ENCODE data around the gene GPR132.
"Not testable (repeated sequence)": the region's sequence is repeated elsewhere in the genome, so short reads cannot be mapped to it uniquely, and the experiment has no call there.

The GPR132 gene

GRCh38 chr14:105067140-105067968 lies 2.1 kb upstream of the GPR132 start:
- Histone ChIP-seq H3K4me3 (ENCODE audit: low read length in 2 of 2) (no peak overlapping the region), H3K9ac (ENCODE audit: low read length in 2 of 2) (no peak overlapping the region), H3K27me3 (ENCODE audit: control insufficient read depth in 1 of 2, insufficient read depth in 2 of 2, low read length in 2 of 2) (peaks cover 9 to 12% of the 10 kb centered on the region in 2 donors), H3K27ac (ENCODE audit: low read length) (no peak overlapping the region), H3K9me3 (ENCODE audit: control insufficient read depth in 2 of 2, low read length in 2 of 2) (no peaks in the 10 kb centered on the region), H3K4me1 (ENCODE audit: control insufficient read depth, insufficient read depth, low read length) (no peaks in the 10 kb centered on the region), H3K36me3 (ENCODE audit: control insufficient read depth in 2 of 2, insufficient read depth in 2 of 2, low read length in 2 of 2) (no peaks in the 10 kb centered on the region)

GRCh38 chr14:105066240-105067071 lies 1.2 kb upstream of the GPR132 start:
- Histone ChIP-seq H3K36me3 (ENCODE audit: control insufficient read depth in 2 of 2, insufficient read depth in 2 of 2, low read length in 2 of 2) (no peaks in the 10 kb centered on the region), H3K4me3 (ENCODE audit: low read length in 2 of 2) (no peak overlapping the region), H3K4me1 (ENCODE audit: control insufficient read depth, insufficient read depth, low read length) (peaks cover under 1% of the 10 kb centered on the region), H3K9me3 (ENCODE audit: control insufficient read depth in 2 of 2, low read length in 2 of 2) (no peaks in the 10 kb centered on the region), H3K9ac (ENCODE audit: low read length in 2 of 2) (no peak overlapping the region), H3K27ac (ENCODE audit: low read length) (no peak overlapping the region), H3K27me3 (ENCODE audit: control insufficient read depth in 1 of 2, insufficient read depth in 2 of 2, low read length in 2 of 2) (peaks cover 2 to 9% of the 10 kb centered on the region in 2 donors)

GRCh38 chr14:105064721-105065143 lies 498 bp downstream of the GPR132 start:
- H3K9me3 ChIP-seq (ENCODE audit: control insufficient read depth in 2 of 2, low read length in 2 of 2): no peaks in the 10 kb centered on the region
- peaks cover 10% of the 10 kb centered on the region for H3K4me1 ChIP-seq (ENCODE audit: control insufficient read depth, insufficient read depth, low read length)
- peak overlapping the region in 1 of 2 donors; percentile 29 for H3K4me3 ChIP-seq (ENCODE audit: low read length in 2 of 2)
- H3K27me3 ChIP-seq (ENCODE audit: control insufficient read depth in 1 of 2, insufficient read depth in 2 of 2, low read length in 2 of 2): peaks cover 0 to 2% of the 10 kb centered on the region in 2 donors
- no peak overlapping the region for H3K27ac ChIP-seq (ENCODE audit: low read length)
- peak overlapping the region in 1 of 2 donors; percentile 15 for H3K9ac ChIP-seq (ENCODE audit: low read length in 2 of 2)
- no peaks in the 10 kb centered on the region for H3K36me3 ChIP-seq (ENCODE audit: control insufficient read depth in 2 of 2, insufficient read depth in 2 of 2, low read length in 2 of 2)

GRCh38 chr14:105064001-105064400 lies 1.2 kb downstream of the GPR132 start:
- no peaks in the 10 kb centered on the region for H3K9me3 ChIP-seq (ENCODE audit: control insufficient read depth in 2 of 2, low read length in 2 of 2)
- no peak overlapping the region for H3K4me3 ChIP-seq (ENCODE audit: low read length in 2 of 2)
- no peaks in the 10 kb centered on the region for H3K27me3 ChIP-seq (ENCODE audit: control insufficient read depth in 1 of 2, insufficient read depth in 2 of 2, low read length in 2 of 2)
- H3K4me1 ChIP-seq (ENCODE audit: control insufficient read depth, insufficient read depth, low read length): peaks cover 12% of the 10 kb centered on the region
- no peaks in the 10 kb centered on the region for H3K36me3 ChIP-seq (ENCODE audit: control insufficient read depth in 2 of 2, insufficient read depth in 2 of 2, low read length in 2 of 2)
- H3K27ac ChIP-seq (ENCODE audit: low read length): no peak overlapping the region
- no peak overlapping the region for H3K9ac ChIP-seq (ENCODE audit: low read length in 2 of 2)

- H3K4me3 ChIP-seq (ENCODE audit: low read length in 2 of 2); H3K9ac ChIP-seq (ENCODE audit: low read length in 2 of 2); H3K27ac ChIP-seq (ENCODE audit: low read length); H3K27me3 ChIP-seq (ENCODE audit: control insufficient read depth in 1 of 2, insufficient read depth in 2 of 2, low read length in 2 of 2); H3K36me3 ChIP-seq (ENCODE audit: control insufficient read depth in 2 of 2, insufficient read depth in 2 of 2, low read length in 2 of 2); H3K9me3 ChIP-seq (ENCODE audit: control insufficient read depth in 2 of 2, low read length in 2 of 2): not testable (repeated sequence)
- peaks cover 17% of the 10 kb centered on the region for H3K4me1 ChIP-seq (ENCODE audit: control insufficient read depth, insufficient read depth, low read length)
Measured at GRCh38 chr14:105063506-105063905, 1.7 kb downstream of the GPR132 start.

GRCh38 chr14:105063056-105063455 lies 2.2 kb downstream of the GPR132 start:
- Histone ChIP-seq H3K4me3 (ENCODE audit: low read length in 2 of 2) (no peak overlapping the region), H3K36me3 (ENCODE audit: control insufficient read depth in 2 of 2, insufficient read depth in 2 of 2, low read length in 2 of 2) (no peaks in the 10 kb centered on the region), H3K9me3 (ENCODE audit: control insufficient read depth in 2 of 2, low read length in 2 of 2) (no peaks in the 10 kb centered on the region), H3K27ac (ENCODE audit: low read length) (no peak overlapping the region), H3K9ac (ENCODE audit: low read length in 2 of 2) (no peak overlapping the region), H3K27me3 (ENCODE audit: control insufficient read depth in 1 of 2, insufficient read depth in 2 of 2, low read length in 2 of 2) (no peaks in the 10 kb centered on the region), H3K4me1 (ENCODE audit: control insufficient read depth, insufficient read depth, low read length) (peaks cover 18% of the 10 kb centered on the region)

GRCh38 chr14:105062048-105062433 lies 3.2 kb downstream of the GPR132 start:
- Histone ChIP-seq H3K4me3 (ENCODE audit: low read length in 2 of 2) (no peak overlapping the region), H3K27me3 (ENCODE audit: control insufficient read depth in 1 of 2, insufficient read depth in 2 of 2, low read length in 2 of 2) (no peaks in the 10 kb centered on the region), H3K27ac (ENCODE audit: low read length) (no peak overlapping the region), H3K4me1 (ENCODE audit: control insufficient read depth, insufficient read depth, low read length) (peaks cover 18% of the 10 kb centered on the region), H3K36me3 (ENCODE audit: control insufficient read depth in 2 of 2, insufficient read depth in 2 of 2, low read length in 2 of 2) (no peaks in the 10 kb centered on the region), H3K9me3 (ENCODE audit: control insufficient read depth in 2 of 2, low read length in 2 of 2) (no peaks in the 10 kb centered on the region), H3K9ac (ENCODE audit: low read length in 2 of 2) (no peak overlapping the region)

GRCh38 chr14:105061428-105062047 lies 3.7 kb downstream of the GPR132 start:
- Histone ChIP-seq H3K27me3 (ENCODE audit: control insufficient read depth in 1 of 2, insufficient read depth in 2 of 2, low read length in 2 of 2) (no peaks in the 10 kb centered on the region), H3K27ac (ENCODE audit: low read length) (no peak overlapping the region), H3K9ac (ENCODE audit: low read length in 2 of 2) (no peak overlapping the region), H3K4me1 (ENCODE audit: control insufficient read depth, insufficient read depth, low read length) (peaks cover 18% of the 10 kb centered on the region), H3K36me3 (ENCODE audit: control insufficient read depth in 2 of 2, insufficient read depth in 2 of 2, low read length in 2 of 2) (no peaks in the 10 kb centered on the region), H3K9me3 (ENCODE audit: control insufficient read depth in 2 of 2, low read length in 2 of 2) (no peaks in the 10 kb centered on the region), H3K4me3 (ENCODE audit: low read length in 2 of 2) (no peak overlapping the region)

GRCh38 chr14:105060751-105061427 lies 4.3 kb downstream of the GPR132 start:
- H3K9ac ChIP-seq (ENCODE audit: low read length in 2 of 2): no peak overlapping the region
- no peaks in the 10 kb centered on the region for H3K27me3 ChIP-seq (ENCODE audit: control insufficient read depth in 1 of 2, insufficient read depth in 2 of 2, low read length in 2 of 2)
- peak overlapping the region in 1 of 2 donors; percentile 8 for H3K4me3 ChIP-seq (ENCODE audit: low read length in 2 of 2)
- H3K9me3 ChIP-seq (ENCODE audit: control insufficient read depth in 2 of 2, low read length in 2 of 2): no peaks in the 10 kb centered on the region
- H3K27ac ChIP-seq (ENCODE audit: low read length): no peak overlapping the region
- H3K36me3 ChIP-seq (ENCODE audit: control insufficient read depth in 2 of 2, insufficient read depth in 2 of 2, low read length in 2 of 2): no peaks in the 10 kb centered on the region
- H3K4me1 ChIP-seq (ENCODE audit: control insufficient read depth, insufficient read depth, low read length): peaks cover 18% of the 10 kb centered on the region

- Histone ChIP-seq H3K4me1 (ENCODE audit: control insufficient read depth, insufficient read depth, low read length) (peaks cover 18% of the 10 kb centered on the region), H3K27ac (ENCODE audit: low read length) (no peak overlapping the region), H3K9ac (ENCODE audit: low read length in 2 of 2) (no peak overlapping the region), H3K4me3 (ENCODE audit: low read length in 2 of 2) (no peak overlapping the region), H3K27me3 (ENCODE audit: control insufficient read depth in 1 of 2, insufficient read depth in 2 of 2, low read length in 2 of 2) (no peaks in the 10 kb centered on the region), H3K36me3 (ENCODE audit: control insufficient read depth in 2 of 2, insufficient read depth in 2 of 2, low read length in 2 of 2) (no peaks in the 10 kb centered on the region), H3K9me3 (ENCODE audit: control insufficient read depth in 2 of 2, low read length in 2 of 2) (no peaks in the 10 kb centered on the region)
Measured at GRCh38 chr14:105059925-105060565, 5.2 kb downstream of the GPR132 start.

Data from stomach smooth muscle (tissue), 2 donors.